ENCODE results near the gene FGF22. TPM values are rescaled to one million over a fixed set of nuclear protein-coding genes. Genes with fewer than 3 reads are reported as not detected.

FGF22 gene
- total RNA-seq, 1 experiment from 2014 or later = not detected

DNA sequence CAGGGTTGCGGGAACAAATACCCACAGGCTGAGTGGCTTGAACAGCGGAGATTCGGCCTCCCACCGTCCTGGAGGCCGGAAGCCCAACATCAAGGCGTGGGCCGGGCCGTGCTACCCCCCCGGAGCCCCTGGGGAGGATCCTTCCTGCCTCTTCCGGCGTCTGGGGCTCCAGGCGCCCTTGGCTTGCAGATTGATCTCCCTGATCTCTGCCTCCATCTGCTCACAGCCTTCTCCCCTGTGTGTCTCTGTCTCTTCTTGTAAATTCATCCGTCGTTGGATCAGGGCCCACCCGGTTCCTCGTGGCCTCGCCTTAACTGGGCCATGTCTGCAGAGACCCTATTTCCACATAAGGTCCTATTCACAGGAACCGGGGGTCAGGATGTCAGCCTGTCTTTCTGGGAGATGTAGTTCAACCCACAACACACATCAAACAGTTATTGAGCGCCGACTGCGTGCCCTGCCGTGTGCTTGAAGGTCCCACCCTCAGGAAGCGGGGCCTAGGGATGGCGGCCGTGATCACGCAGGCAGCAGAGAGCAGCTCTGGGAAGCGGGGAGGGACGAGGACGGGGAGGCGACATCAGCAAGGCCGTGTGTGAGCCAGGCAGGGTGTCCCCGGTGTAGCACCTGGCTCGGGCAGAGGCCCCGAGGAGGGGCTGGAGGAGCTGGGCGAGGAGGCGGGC lies 28.7 kb upstream of the FGF22 start:
- TF ChIP-seq CTCF (IDR thresholded peaks at IDR 0.05; ENCODE audit: unreplicated experiment) = no peak
- H3K27ac Mint-ChIP-seq (ENCODE audit: low read depth, unreplicated experiment) = peak overlapping the region; percentile 21
- peaks cover 11% of the 10 kb centered on the region for H3K4me1 Mint-ChIP-seq (ENCODE audit: insufficient read depth, unreplicated experiment)
- peaks cover 25% of the 10 kb centered on the region for H3K36me3 Mint-ChIP-seq (ENCODE audit: insufficient read depth, unreplicated experiment)
- H3K4me3 Mint-ChIP-seq (ENCODE audit: unreplicated experiment) = no peak overlapping the region
- DNase-seq (ENCODE audit: unreplicated experiment) = peak; percentile 40
- BruUV-seq (replicated peaks) = no TSS peak
- CTCF ChIA-PET = no interaction called here
- H3K9me3 Mint-ChIP-seq (ENCODE audit: unreplicated experiment) = no peaks in the 10 kb centered on the region
- no peaks in the 10 kb centered on the region for H3K27me3 Mint-ChIP-seq (ENCODE audit: insufficient read depth, unreplicated experiment)
- POLR2A ChIA-PET = interaction anchor here (0.9 kb wide), 1 partner anchor 21 kb away, joined by 3 read pairs; no protein-coding TSS in a partner anchor
- intact Hi-C loops (cut with micrococcal nuclease) = no loop called here

DNA sequence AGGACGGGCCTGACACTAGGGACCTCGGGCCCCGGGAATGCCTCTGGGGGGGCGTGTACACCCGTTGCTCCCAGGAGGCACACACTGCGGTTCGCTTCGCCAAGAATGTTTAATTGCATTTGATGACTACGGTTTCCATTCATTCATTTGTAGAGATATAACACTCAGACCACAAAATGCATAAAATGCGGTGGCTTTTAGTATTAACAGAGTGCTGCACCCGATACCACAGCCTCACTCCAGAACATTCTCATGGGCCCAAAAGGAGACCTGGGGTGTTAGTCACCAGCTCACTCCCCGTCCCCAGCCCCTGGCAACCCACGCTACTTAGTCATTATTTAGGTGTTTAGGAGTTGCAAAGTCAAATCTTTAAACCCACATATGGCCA lies 28.2 kb upstream of the FGF22 start:
- DNase-seq (ENCODE audit: unreplicated experiment) = peak; percentile 86
- peak overlapping the region; percentile 21 for H3K27ac Mint-ChIP-seq (ENCODE audit: low read depth, unreplicated experiment)
- ChIA-PET POLR2A (interaction anchor here (0.9 to 1.5 kb wide), 2 partner anchors 15 to 20 kb away, joined by 3 to 4 read pairs; no protein-coding TSS in a partner anchor), CTCF (no interaction called here)
- peaks cover 11% of the 10 kb centered on the region for H3K4me1 Mint-ChIP-seq (ENCODE audit: insufficient read depth, unreplicated experiment)
- H3K4me3 Mint-ChIP-seq (ENCODE audit: unreplicated experiment) = no peak overlapping the region
- no peaks in the 10 kb centered on the region for H3K27me3 Mint-ChIP-seq (ENCODE audit: insufficient read depth, unreplicated experiment)
- H3K36me3 Mint-ChIP-seq (ENCODE audit: insufficient read depth, unreplicated experiment) = peaks cover 25% of the 10 kb centered on the region
- no peaks in the 10 kb centered on the region for H3K9me3 Mint-ChIP-seq (ENCODE audit: unreplicated experiment)
- TF ChIP-seq CTCF (IDR thresholded peaks at IDR 0.05; ENCODE audit: unreplicated experiment) = no peak
- intact Hi-C loops (cut with micrococcal nuclease) = no loop called here
- BruUV-seq (replicated peaks) = no TSS peak

GRCh38 chr19:612941-613340 lies 26.7 kb upstream of the FGF22 start:
- DNase-seq (ENCODE audit: unreplicated experiment) = no peak
- Mint-ChIP-seq H3K36me3 (ENCODE audit: insufficient read depth, unreplicated experiment) (peaks cover 34% of the 10 kb centered on the region), H3K27ac (ENCODE audit: low read depth, unreplicated experiment) (no peak overlapping the region), H3K4me1 (ENCODE audit: insufficient read depth, unreplicated experiment) (peaks cover 11% of the 10 kb centered on the region), H3K4me3 (ENCODE audit: unreplicated experiment) (no peak overlapping the region), H3K9me3 (ENCODE audit: unreplicated experiment) (no peaks in the 10 kb centered on the region), H3K27me3 (ENCODE audit: insufficient read depth, unreplicated experiment) (no peaks in the 10 kb centered on the region)
- intact Hi-C loops (cut with micrococcal nuclease) = no loop called here
- POLR2A ChIA-PET = interaction anchor here (0.6 to 1.5 kb wide), 4 partner anchors 13 to 29 kb away, joined by 3 to 4 read pairs (median 4); no protein-coding TSS in a partner anchor
- BruUV-seq (replicated peaks) = no TSS peak
- no peak for TF ChIP-seq CTCF (IDR thresholded peaks at IDR 0.05; ENCODE audit: unreplicated experiment)
- CTCF ChIA-PET = no interaction called here

DNA sequence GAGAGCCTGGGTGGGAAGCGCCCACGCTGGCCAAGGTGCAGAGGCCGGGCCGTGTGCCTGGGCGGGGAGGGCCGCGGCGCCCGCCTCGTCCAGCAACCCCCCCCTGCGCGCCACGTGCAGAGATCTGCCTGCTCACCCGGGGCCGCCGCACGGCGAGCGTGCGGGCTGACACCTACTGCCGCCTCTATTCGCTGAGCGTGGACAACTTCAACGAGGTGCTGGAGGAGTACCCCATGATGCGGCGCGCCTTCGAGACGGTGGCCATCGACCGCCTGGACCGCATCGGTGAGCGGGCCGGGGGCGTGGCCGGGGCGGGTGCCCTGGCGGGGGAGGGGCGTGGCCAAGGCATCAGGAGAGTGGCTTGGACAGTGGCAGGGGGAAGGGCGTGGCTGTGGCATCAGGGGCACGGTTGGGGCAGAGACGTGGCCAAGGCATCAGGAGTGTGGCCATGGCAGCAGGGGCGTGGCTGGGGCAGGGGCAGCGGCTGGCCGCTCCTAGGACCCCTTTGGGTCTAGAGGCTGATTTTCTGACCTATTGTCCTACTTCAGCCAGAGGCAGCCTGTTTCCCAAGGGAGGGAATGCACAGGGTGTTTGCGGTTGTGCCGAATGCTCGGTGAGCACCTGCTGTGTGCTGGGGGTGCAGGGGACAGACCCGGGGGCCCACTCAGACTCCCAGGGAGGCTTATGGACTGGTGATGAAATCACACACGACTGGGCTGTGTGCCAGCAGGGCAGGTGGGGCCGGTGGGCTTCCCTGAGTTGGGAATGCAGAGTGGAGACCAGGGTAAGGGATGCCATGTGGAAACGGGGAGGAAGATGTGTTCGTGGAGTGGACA lies 25.7 kb upstream of the FGF22 start:
- no TSS peak for BruUV-seq (replicated peaks)
- Mint-ChIP-seq H3K27me3 (ENCODE audit: insufficient read depth, unreplicated experiment) (no peaks in the 10 kb centered on the region), H3K4me1 (ENCODE audit: insufficient read depth, unreplicated experiment) (peaks cover 11% of the 10 kb centered on the region), H3K4me3 (ENCODE audit: unreplicated experiment) (no peak overlapping the region), H3K9me3 (ENCODE audit: unreplicated experiment) (no peaks in the 10 kb centered on the region), H3K36me3 (ENCODE audit: insufficient read depth, unreplicated experiment) (peaks cover 38% of the 10 kb centered on the region), H3K27ac (ENCODE audit: low read depth, unreplicated experiment) (no peak overlapping the region)
- intact Hi-C loops (cut with micrococcal nuclease) = no loop called here
- no peak for DNase-seq (ENCODE audit: unreplicated experiment)
- no peak for TF ChIP-seq CTCF (IDR thresholded peaks at IDR 0.05; ENCODE audit: unreplicated experiment)
- ChIA-PET POLR2A (no interaction called here), CTCF (no interaction called here)

All from MCF 10A (cell line).